ENCODE measurements around the gene VTI1A. TPM values are rescaled to one million over a fixed set of nuclear protein-coding genes. Genes with fewer than 3 reads are reported as not detected.

Gene VTI1A
- total RNA-seq, 1 experiment from 2014 or later = 22.0 TPM

- Histone ChIP-seq H3T11ph (ENCODE audit: low read length) (no peak overlapping the region), H3K56ac (ENCODE audit: insufficient read length, low read depth, low read length) (no peak overlapping the region), H3K9ac (ENCODE audit: extremely low read depth, insufficient read length, low read length) (no peak overlapping the region), H2AK5ac (ENCODE audit: insufficient read length, low read length) (no peak overlapping the region), H4K91ac (ENCODE audit: insufficient read length, low read depth, low read length) (no peak overlapping the region), H3K27me3 (ENCODE audit: insufficient read depth, low read length) (no peaks in the 10 kb centered on the region), H3K9me3 (ENCODE audit: control insufficient read depth, low read depth, low read length) (no peaks in the 10 kb centered on the region), H4K20me1 (ENCODE audit: control insufficient read depth, insufficient read depth, insufficient read length) (no peaks in the 10 kb centered on the region), H3K4me2 (ENCODE audit: insufficient read depth, insufficient read length, low read length) (no peak overlapping the region), H2BK120ac (ENCODE audit: low read depth, low read length, poor library complexity, severe bottlenecking) (no peak overlapping the region), H3K27ac (ENCODE audit: insufficient read length, low read depth, low read length) (no peak overlapping the region), H3K23ac (ENCODE audit: insufficient read length, low read depth, low read length) (no peak overlapping the region), H2AFZ (ENCODE audit: low read length) (no peak overlapping the region), H3K79me2 (ENCODE audit: insufficient read depth, low read length) (no peaks in the 10 kb centered on the region), H3K4me1 (ENCODE audit: insufficient read depth, low read length) (peaks cover 8% of the 10 kb centered on the region; the same call in 1 of the 2 replicates), H2BK15ac (ENCODE audit: low read depth, low read length) (no peak overlapping the region), H4K8ac (replicated peaks; ENCODE audit: insufficient read length, low read depth, low read length) (no peak overlapping the region), H2BK20ac (ENCODE audit: low read depth, low read length, poor library complexity, severe bottlenecking) (no peak overlapping the region), H4K5ac (ENCODE audit: insufficient read length, low read depth, low read length) (no peak overlapping the region), H2BK12ac (ENCODE audit: insufficient read length, low read depth, low read length) (no peak overlapping the region), H3K14ac (ENCODE audit: insufficient read depth, low read length) (no peak overlapping the region), H2BK5ac (ENCODE audit: insufficient read length, low read length) (no peak overlapping the region), H3K4ac (ENCODE audit: low read depth, low read length) (no peak overlapping the region), H3K18ac (ENCODE audit: insufficient read length, low read depth, low read length) (no peak overlapping the region), H3K79me1 (ENCODE audit: insufficient read depth, low read depth, low read length, poor library complexity, severe bottlenecking) (no peaks in the 10 kb centered on the region), H3K23me2 (ENCODE audit: insufficient read length, low read depth, low read length, poor library complexity, severe bottlenecking) (no peaks in the 10 kb centered on the region)
- Mint-ChIP-seq H3K4me3 (no peak overlapping the region), H3K27ac (no peak overlapping the region), H3K9me3 (no peaks in the 10 kb centered on the region), H3K36me3 (ENCODE audit: insufficient read depth in 1 of 3, low read depth in 3 of 3) (0 out of 7 replicates have a peak, but pooled peaks cover 0 to 2% (median 0%) of the 10 kb centered on the region in 3 experiments), H3K27me3 (ENCODE audit: low read depth) (no peaks in the 10 kb centered on the region), H3K4me1 (peaks cover 34 to 37% of the 10 kb centered on the region in 2 experiments)
- DNase-seq = no peak
- whole genome bisulfite sequencing (ENCODE audit: extremely low coverage, insufficient read length, low lambda C conversion rate) = no CpG with 5 or more reads among the region's 5 CpGs
- no peak for TF ChIP-seq CTCF (conservative IDR thresholded peaks at IDR 0.05)
Observed at GRCh38 chr10:112672706-112673105, 225.7 kb downstream of the VTI1A start.

All from H9 (cell line).